Glomerular endothelial cell (primary cell): ENCODE results near the gene TNXB. TPM values are rescaled to one million over a fixed set of nuclear protein-coding genes. Genes with fewer than 3 reads are reported as not detected.
"Not testable (repeated sequence)": the region's sequence is repeated elsewhere in the genome, so short reads cannot be mapped to it uniquely, and the experiment has no call there.

Experiments used
- DNase-seq: peaks from one replicate; pipeline ENCODE4 v3.0.0-alpha.2; 2011; ENCODE audit warnings: low read depth, low spot score; ENCODE audit errors: extremely low read depth
- total RNA-seq: library from RNA; depleted of rRNA; stranded (reverse); fragments of >200 nt; gene quantifications from 2 replicates; pipeline ENCODE4 v1.2.3, GENCODE V29; 2015

Gene TNXB
- total RNA-seq, 1 donor from 2014 or later = 1.5 TPM

- DNase-seq = not testable (repeated sequence)
Observed at GRCh38 chr6:32043589-32044380, 65.4 kb downstream of the TNXB start.

- DNase-seq = not testable (repeated sequence)
Observed at GRCh38 chr6:32042276-32042675, 66.9 kb downstream of the TNXB start.

- not testable (repeated sequence) for DNase-seq
Observed at GRCh38 chr6:32041385-32041784, 67.8 kb downstream of the TNXB start.

- DNase-seq = not testable (repeated sequence)
Observed at GRCh38 chr6:32041050-32041321, 68.2 kb downstream of the TNXB start.

- DNase-seq = not testable (repeated sequence)
Observed at GRCh38 chr6:32040299-32041049, 68.7 kb downstream of the TNXB start.

GRCh38 chr6:32039321-32040274, 69.5 kb downstream of the TNXB start:
- DNase-seq = not testable (repeated sequence)

GRCh38 chr6:32038878-32039277, 70.3 kb downstream of the TNXB start:
- DNase-seq = not testable (repeated sequence)

- not testable (repeated sequence) for DNase-seq
Observed at GRCh38 chr6:32037598-32038524, 71.3 kb downstream of the TNXB start, which contains the start of gene CYP21A2. Gene CYP21A2 (plus strand): TSS chr6:32038415. CDS start chr6:32038423, 8 bp downstream.

- not testable (repeated sequence) for DNase-seq
Observed at GRCh38 chr6:32037136-32037535, 72.0 kb downstream of the TNXB start.

GRCh38 chr6:32035283-32036013, 73.7 kb downstream of the TNXB start:
- not testable (repeated sequence) for DNase-seq

GRCh38 chr6:32029553-32029952, 79.6 kb downstream of the TNXB start:
- not testable (repeated sequence) for DNase-seq

- DNase-seq = not testable (repeated sequence)
Observed at GRCh38 chr6:32028631-32029030, 80.5 kb downstream of the TNXB start.

GRCh38 chr6:32022100-32022499, 87.0 kb downstream of the TNXB start:
- not testable (repeated sequence) for DNase-seq

- not testable (repeated sequence) for DNase-seq
Observed at GRCh38 chr6:32014547-32014946, 94.6 kb downstream of the TNXB start, which contains the start of gene C4B. Gene C4B (plus strand): TSS chr6:32014795. CDS start chr6:32014846, 51 bp downstream.

- DNase-seq = not testable (repeated sequence)
Observed at GRCh38 chr6:32013738-32014137, 95.4 kb downstream of the TNXB start.

- not testable (repeated sequence) for DNase-seq
Observed at GRCh38 chr6:32012941-32013617, 96.1 kb downstream of the TNXB start.

GRCh38 chr6:32010856-32011530, 98.1 kb downstream of the TNXB start:
- not testable (repeated sequence) for DNase-seq

- DNase-seq = not testable (repeated sequence)
Observed at GRCh38 chr6:32009537-32009936, 99.6 kb downstream of the TNXB start.
